Colonic mucosa (tissue), 4 donors: ENCODE results near the gene LAMC3. TPM values are rescaled to one million over a fixed set of nuclear protein-coding genes. Genes with fewer than 3 reads are reported as not detected.

ENCODE experiments used
- DNase-seq: peaks from one replicate; pipeline ENCODE4 v3.0.0-alpha.2; 2020
- H3K27ac ChIP-seq: fragments of 200-600 bp; one replicate; pipeline ENCODE4 v1.8.0; 2021
- H3K27me3 ChIP-seq: fragments of 200-600 bp; one replicate; pipeline ENCODE4 v1.8.0; 2021
- H3K36me3 ChIP-seq: fragments of 200-600 bp; one replicate; pipeline ENCODE4 v1.8.0; 2021
- H3K4me1 ChIP-seq: fragments of 200-600 bp; one replicate; pipeline ENCODE4 v1.8.0; 2021; ENCODE audit warnings: mild to moderate bottlenecking
- H3K4me3 ChIP-seq: fragments of 200-600 bp; one replicate; pipeline ENCODE4 v1.8.0; 2021
- H3K9ac ChIP-seq, 2 donors: one replicate each; pipeline ENCODE4 v1.7.0; 2013; ENCODE audit warnings: control low read depth in 2 of 2, low read depth in 2 of 2, low read length in 2 of 2
- H3K9me3 ChIP-seq: fragments of 200-600 bp; one replicate; pipeline ENCODE4 v1.8.0; 2021
- intact Hi-C: fragments of 100-400 bp; cut with DNase I; formaldehyde crosslinking; loops from one replicate; pipeline ENCODE4 v1.14.1; 2022
- total RNA-seq, 2 donors: library from RNA; stranded (reverse); fragmentation: NEBNext Ultra II Directional in 1 of 2; extraction: Animal tissue kit (Norgen Biotek cat#: 25700) in 1 of 2; gene quantifications; one replicate each; pipeline ENCODE4 v1.2.1, GENCODE V29; 2021
- TF ChIP-seq, protein P1 (sequence below): fragments of 200-600 bp; IDR thresholded peaks from one replicate; pipeline ENCODE4 v1.8.0; 2022; ENCODE audit warnings: antibody characterized with exemption, mild to moderate bottlenecking
- donor health status: healthy.
- donor health status: DM: no; HTN: no; CAD: no.
- donor health status: DM: no; HTN: no; CAD: no.

The LAMC3 gene
- total RNA-seq, 2 donors from 2014 or later: 0.67 to 1.9 TPM

DNA sequence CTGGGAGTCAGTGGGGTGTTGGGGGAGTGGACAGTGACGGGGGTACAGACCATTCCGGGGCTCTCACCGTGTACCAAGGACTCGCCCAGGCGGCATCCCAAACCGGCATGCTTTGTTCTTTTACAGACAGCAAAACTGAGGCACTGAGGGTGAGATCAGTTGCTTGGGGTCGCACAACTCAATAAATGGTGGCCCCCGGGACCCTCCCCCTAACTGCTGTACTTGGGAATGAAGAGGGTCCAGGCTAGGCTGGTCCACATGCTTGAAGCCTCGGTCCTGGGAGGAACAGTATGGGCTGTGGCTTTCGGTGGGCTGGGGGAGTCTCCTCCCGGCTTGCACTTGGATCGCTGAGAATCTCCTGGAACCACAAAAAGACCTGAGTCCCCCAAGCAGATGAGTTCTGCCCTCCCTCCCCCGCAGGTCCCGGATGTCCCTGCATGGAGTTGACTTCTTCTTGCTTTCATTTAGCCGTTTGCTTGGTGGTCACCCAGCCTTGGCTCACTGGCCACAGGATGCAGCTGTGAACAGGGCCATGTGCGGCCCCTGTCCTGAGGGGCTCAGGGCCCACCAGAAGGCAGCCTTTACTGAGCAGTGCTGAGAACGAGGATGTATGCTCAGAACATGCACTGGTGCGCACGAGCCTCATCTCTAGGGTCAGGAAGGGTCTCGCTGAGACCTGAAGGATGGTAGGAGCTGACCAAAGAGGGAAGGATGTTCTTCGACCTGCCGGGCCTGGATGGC is 4.2 kb downstream of the LAMC3 start:
- no peak overlapping the region for H3K27ac ChIP-seq
- peaks cover 24% of the 10 kb centered on the region for H3K27me3 ChIP-seq
- DNase-seq: no peak
- TF ChIP-seq, protein P1, sequence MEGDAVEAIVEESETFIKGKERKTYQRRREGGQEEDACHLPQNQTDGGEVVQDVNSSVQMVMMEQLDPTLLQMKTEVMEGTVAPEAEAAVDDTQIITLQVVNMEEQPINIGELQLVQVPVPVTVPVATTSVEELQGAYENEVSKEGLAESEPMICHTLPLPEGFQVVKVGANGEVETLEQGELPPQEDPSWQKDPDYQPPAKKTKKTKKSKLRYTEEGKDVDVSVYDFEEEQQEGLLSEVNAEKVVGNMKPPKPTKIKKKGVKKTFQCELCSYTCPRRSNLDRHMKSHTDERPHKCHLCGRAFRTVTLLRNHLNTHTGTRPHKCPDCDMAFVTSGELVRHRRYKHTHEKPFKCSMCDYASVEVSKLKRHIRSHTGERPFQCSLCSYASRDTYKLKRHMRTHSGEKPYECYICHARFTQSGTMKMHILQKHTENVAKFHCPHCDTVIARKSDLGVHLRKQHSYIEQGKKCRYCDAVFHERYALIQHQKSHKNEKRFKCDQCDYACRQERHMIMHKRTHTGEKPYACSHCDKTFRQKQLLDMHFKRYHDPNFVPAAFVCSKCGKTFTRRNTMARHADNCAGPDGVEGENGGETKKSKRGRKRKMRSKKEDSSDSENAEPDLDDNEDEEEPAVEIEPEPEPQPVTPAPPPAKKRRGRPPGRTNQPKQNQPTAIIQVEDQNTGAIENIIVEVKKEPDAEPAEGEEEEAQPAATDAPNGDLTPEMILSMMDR: no peak
- no peak overlapping the region for H3K4me3 ChIP-seq
- H3K9me3 ChIP-seq: no peaks in the 10 kb centered on the region
- H3K9ac ChIP-seq: no peak overlapping the region
- H3K4me1 ChIP-seq: no peaks in the 10 kb centered on the region
- intact Hi-C loops: no loop called here
- H3K36me3 ChIP-seq: no peaks in the 10 kb centered on the region

- no peaks in the 10 kb centered on the region for H3K4me1 ChIP-seq
Measured at GRCh38 chr9:131013771-131014676, 5.0 kb downstream of the LAMC3 start.

DNA sequence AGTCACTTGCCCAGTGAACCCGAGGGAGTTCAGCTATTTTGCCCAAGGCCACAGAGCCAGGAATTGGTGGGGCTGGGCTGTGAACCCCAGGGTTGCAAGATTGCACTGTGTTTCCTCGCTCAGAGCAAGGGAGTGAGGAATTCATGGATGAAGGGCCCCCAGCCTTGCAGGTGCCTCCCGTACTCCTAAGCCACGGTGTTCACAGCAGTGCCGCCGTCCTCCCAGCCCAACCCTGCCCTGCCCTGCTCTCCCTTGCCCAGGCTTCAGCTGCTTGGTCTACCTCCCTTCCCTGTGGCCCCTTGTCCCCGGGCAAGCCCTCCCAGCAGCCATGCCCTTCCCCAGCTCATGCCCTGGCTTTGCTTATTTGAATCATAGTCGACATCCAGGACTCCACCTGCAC is 6.1 kb downstream of the LAMC3 start:
- peaks cover 10% of the 10 kb centered on the region for H3K27me3 ChIP-seq

More at GRCh38 chr9:131013771-131014676, 5.0 kb downstream of the LAMC3 start:
- DNase-seq: no peak
- no peak overlapping the region for H3K4me3 ChIP-seq
- H3K36me3 ChIP-seq: no peaks in the 10 kb centered on the region
- peaks cover 17% of the 10 kb centered on the region for H3K27me3 ChIP-seq
- H3K27ac ChIP-seq: no peak overlapping the region
- H3K9me3 ChIP-seq: no peaks in the 10 kb centered on the region
- TF ChIP-seq, protein P1: no peak
- intact Hi-C loops: no loop called here
- no peak overlapping the region for H3K9ac ChIP-seq

DNA sequence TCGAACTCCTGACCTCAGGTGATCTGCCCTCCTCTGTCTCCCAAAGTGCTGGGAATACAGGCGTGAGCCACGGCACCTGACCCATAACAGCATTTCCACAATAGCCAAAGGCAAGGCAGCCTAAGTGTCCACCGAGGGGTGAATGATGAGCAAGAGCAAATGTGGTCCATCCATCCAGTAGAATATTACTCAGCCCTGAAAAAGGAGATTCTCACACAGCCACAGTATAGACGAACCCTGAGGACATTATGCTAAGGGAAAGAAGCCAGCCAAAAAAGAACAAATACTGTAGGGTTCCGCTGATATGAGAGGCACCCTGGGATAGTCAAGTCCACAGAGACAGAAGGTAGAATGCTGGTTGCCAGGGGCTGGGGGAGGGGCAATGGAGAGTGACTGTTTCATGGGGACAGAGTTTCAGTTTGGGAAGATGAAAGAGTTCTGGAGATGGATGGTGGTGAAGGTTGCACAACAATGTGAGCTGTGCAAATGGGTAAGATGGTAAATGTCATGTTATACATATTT is 7.0 kb downstream of the LAMC3 start:
- no peak overlapping the region for H3K27ac ChIP-seq
- no peaks in the 10 kb centered on the region for H3K9me3 ChIP-seq
- H3K27me3 ChIP-seq: peaks cover 1% of the 10 kb centered on the region
- DNase-seq: no peak
- intact Hi-C loops: no loop called here
- H3K4me3 ChIP-seq: no peak overlapping the region
- no peak overlapping the region for H3K9ac ChIP-seq
- no peaks in the 10 kb centered on the region for H3K36me3 ChIP-seq
- H3K4me1 ChIP-seq: no peaks in the 10 kb centered on the region
- TF ChIP-seq, protein P1: no peak

More for the DNA sequence above, 6.1 kb downstream of the LAMC3 start:
- Histone ChIP-seq H3K4me1 (no peaks in the 10 kb centered on the region), H3K9ac (no peak overlapping the region), H3K27ac (no peak overlapping the region), H3K9me3 (no peaks in the 10 kb centered on the region), H3K4me3 (no peak overlapping the region), H3K36me3 (no peaks in the 10 kb centered on the region)
- TF ChIP-seq, protein P1: no peak
- intact Hi-C loops: no loop called here
- DNase-seq: no peak

DNA sequence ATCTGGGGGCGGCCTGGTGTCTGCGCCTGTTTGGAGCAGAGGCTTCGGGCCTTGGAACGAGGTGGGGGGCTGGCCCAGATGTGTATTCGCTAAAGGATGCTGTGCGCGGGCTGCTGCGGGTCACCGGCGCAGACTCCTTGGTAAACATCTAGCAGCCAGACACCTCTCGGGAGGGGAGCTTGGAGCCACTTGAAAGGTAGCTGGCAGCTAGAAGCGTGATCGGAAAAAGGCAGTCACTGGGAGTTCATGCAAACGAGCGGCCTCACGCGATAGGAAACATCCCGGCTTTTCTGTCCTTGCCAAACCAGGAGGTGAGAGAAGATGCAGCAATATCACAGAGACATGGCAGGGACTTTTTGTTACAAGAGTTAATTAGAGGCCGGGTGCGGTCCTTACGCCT is 8.1 kb downstream of the LAMC3 start:
- TF ChIP-seq, protein P1: no peak
- Histone ChIP-seq H3K36me3 (no peaks in the 10 kb centered on the region), H3K4me3 (no peak overlapping the region), H3K27me3 (no peaks in the 10 kb centered on the region), H3K9me3 (no peaks in the 10 kb centered on the region), H3K9ac (no peak overlapping the region), H3K27ac (no peak overlapping the region), H3K4me1 (no peaks in the 10 kb centered on the region)
- intact Hi-C loops: no loop called here
- DNase-seq: no peak
